B cell (primary cell): ENCODE measurements around the gene SECTM1. TPM values are rescaled to one million over a fixed set of nuclear protein-coding genes. Genes with fewer than 3 reads are reported as not detected.

Experiments used
- ATAC-seq: fragments of 200-7000 bp; cut with Tn5 transposase; one replicate; pipeline ENCODE4 v1.10.0; 2021; ENCODE audit warnings: low read depth, mild to moderate bottlenecking, moderate number of reproducible peaks, moderate library complexity
- CTCF ChIA-PET: fragments of 350-600 bp; sonication (Branson Sonifier 250); formaldehyde crosslinking; loops from one replicate; lab custom pipeline; 2021; ENCODE audit warnings: antibody characterized with exemption, inconsistent platforms; lab: Charles Lee
- POLR2A ChIA-PET: fragments of 350-600 bp; sonication (Branson Sonifier 250); formaldehyde crosslinking; loops from one replicate; lab custom pipeline; 2021; ENCODE audit warnings: antibody characterized with exemption; lab: Charles Lee
- DNase-seq: peaks from one replicate; pipeline ENCODE4 v3.0.0; 2013
- H2AFZ ChIP-seq: 2 replicates; pipeline ENCODE4 v1.6.1; 2012; ENCODE audit warnings: mild to moderate bottlenecking, low read depth, low read length; ENCODE audit not compliant: insufficient read depth, poor library complexity, severe bottlenecking
- H3K27ac ChIP-seq, 2 donors: 1 replicate in 1 of 2; 2 replicates in 1 of 2; pipeline ENCODE4 v1.5.1; 2012 to 2013; ENCODE audit warnings: low read length in 2 of 2, mild to moderate bottlenecking in 2 of 2, moderate library complexity in 1 of 2
- H3K27me3 ChIP-seq, 4 experiments: fragments of 200-600 bp in 1 of 4; sonication (generic) in 1 of 4; replicated peaks in 1 of 4; 1 replicate in 2 of 4; 2 replicates in 2 of 4; pipeline versions ENCODE4 v1.6.1 to v1.7.0; 2013 to 2016; ENCODE audit warnings: low read length in 3 of 4, mild to moderate bottlenecking in 2 of 4, mixed read lengths in 1 of 4, moderate library complexity in 1 of 4; ENCODE audit not compliant: insufficient read depth in 4 of 4, control insufficient read depth in 3 of 4; ENCODE audit errors: control extremely low read depth in 1 of 4
- H3K36me3 ChIP-seq, 2 experiments: replicated peaks in 1 of 2; 1 replicate in 1 of 2; 2 replicates in 1 of 2; pipeline versions ENCODE4 v1.6.1 to v1.7.1; 2013; ENCODE audit warnings: low read length in 1 of 2; ENCODE audit not compliant: insufficient read depth in 2 of 2, control insufficient read depth in 1 of 2; ENCODE audit errors: control extremely low read depth in 1 of 2, extremely low read depth in 1 of 2
- H3K4me1 ChIP-seq, 2 donors: fragments of 200-600 bp in 1 of 2; sonication (generic) in 1 of 2; 1 replicate in 1 of 2; 2 replicates in 1 of 2; pipeline versions ENCODE4 v1.5.1 to v1.6.1; 2013 to 2017; ENCODE audit warnings: low read length in 2 of 2; ENCODE audit not compliant: control insufficient read depth in 2 of 2, insufficient read depth in 2 of 2
- H3K4me2 ChIP-seq: replicated peaks from 2 replicates; pipeline ENCODE3; 2012; ENCODE audit warnings: mild to moderate bottlenecking, low read depth, low read length; ENCODE audit not compliant: poor library complexity, severe bottlenecking
- H3K4me3 ChIP-seq, 5 experiments: fragments of 200-600 bp in 1 of 5; sonication (generic) in 1 of 5; 1 replicate in 3 of 5; 2 replicates in 2 of 5; pipeline versions ENCODE4 v1.5.1 to v1.7.0; 2011 to 2016; ENCODE audit warnings: low read length in 4 of 5, mild to moderate bottlenecking in 4 of 5, low read depth in 2 of 5, control low read depth in 1 of 5, moderate library complexity in 1 of 5; ENCODE audit not compliant: insufficient read depth in 1 of 5; ENCODE audit errors: control extremely low read depth in 1 of 5, extremely low read depth in 1 of 5
- H3K79me2 ChIP-seq: fragments of 200-600 bp; sonication (generic); one replicate; pipeline ENCODE4 v1.6.0; 2016; ENCODE audit warnings: low read length; ENCODE audit not compliant: control insufficient read depth, insufficient read depth
- H3K9ac ChIP-seq: fragments of 200-600 bp; sonication (generic); 2 replicates; pipeline ENCODE4 v1.6.1; 2017; ENCODE audit warnings: mild to moderate bottlenecking, low read length, moderate library complexity
- H3K9me3 ChIP-seq, 3 donors: one replicate each; pipeline versions ENCODE4 v1.6.1 to v1.7.1; 2013; ENCODE audit warnings: low read length in 2 of 3; ENCODE audit not compliant: control insufficient read depth in 2 of 3, insufficient read depth in 1 of 3; ENCODE audit errors: control extremely low read depth in 1 of 3
- H4K20me1 ChIP-seq: 2 replicates; pipeline ENCODE4 v1.6.0; 2012; ENCODE audit warnings: mild to moderate bottlenecking, low read length; ENCODE audit not compliant: insufficient read depth, control insufficient read depth, poor library complexity, severe bottlenecking
- H3K27ac Mint-ChIP-seq: one replicate; pipeline ENCODE4 v1.8.0; 2021; ENCODE audit warnings: mixed read lengths
- H3K27me3 Mint-ChIP-seq: one replicate; pipeline ENCODE4 v1.8.0; 2021; ENCODE audit warnings: mixed read lengths
- H3K4me1 Mint-ChIP-seq: one replicate; pipeline ENCODE4 v1.8.0; 2021; ENCODE audit warnings: mixed read lengths
- H3K4me3 Mint-ChIP-seq: one replicate; pipeline ENCODE4 v1.8.0; 2021; ENCODE audit warnings: mixed read lengths
- H3K9me3 Mint-ChIP-seq: one replicate; pipeline ENCODE4 v1.8.0; 2022; ENCODE audit warnings: mixed read lengths; ENCODE audit not compliant: insufficient read depth
- CTCF ChIP-seq: fragments of 200-600 bp; IDR thresholded peaks from one replicate; pipeline ENCODE4 v1.8.0; 2022; ENCODE audit warnings: antibody characterized with exemption, mild to moderate bottlenecking
- EZH2 ChIP-seq: IDR thresholded peaks from 2 replicates; pipeline ENCODE4 v1.6.1; 2012; ENCODE audit warnings: borderline replicate concordance, low read depth, mild to moderate bottlenecking, moderate library complexity, low read length; ENCODE audit not compliant: insufficient read depth, poor library complexity, severe bottlenecking
- WGBS: methylation state at CpG from one replicate; pipeline ENCODE4 v1.1.5; 2013; ENCODE audit warnings: missing lambda C conversion rate; ENCODE audit not compliant: insufficient coverage; 5-methylcytosine and 5-hydroxymethylcytosine counted together
- intact Hi-C: fragments of 100-400 bp; cut with micrococcal nuclease; formaldehyde crosslinking; loops from one replicate; pipeline ENCODE4 v1.10.0; 2022
- polyA plus RNA-seq: library from polyadenylated mRNA; depleted of rRNA; stranded (reverse); fragments of >200 nt; gene quantifications from 2 replicates; pipeline ENCODE4 v1.2.3, GENCODE V29; 2012
- total RNA-seq, 2 donors: library from RNA; stranded (reverse); fragments of 120-200 nt in 1 of 2; gene quantifications; 1 replicate in 1 of 2; 2 replicates in 1 of 2; pipeline versions ENCODE4 v1.2.3 to v1.2.4, GENCODE V29; 2013 to 2022

SECTM1 gene
- total and polyA plus RNA-seq, 2 donors (not counting 1 experiment from before 2014, with no cell fraction given): 0.17 to 1.2 TPM

- H3K9me3 Mint-ChIP-seq: no peaks in the 10 kb centered on the region
- no peak overlapping the region for H3K27ac ChIP-seq
- H3K27me3 Mint-ChIP-seq: no peaks in the 10 kb centered on the region
- H3K9me3 ChIP-seq: no peaks in the 10 kb centered on the region
- H3K4me3 ChIP-seq: no peak overlapping the region
- ChIA-PET POLR2A (interaction anchor here (0.7 to 3.3 kb wide), 3 partner anchors 21 to 628 kb away, joined by 3 to 28 read pairs (median 5); partner anchors contain the start of genes CCDC137, CCDC57, CSNK1D and OXLD1), CTCF (interaction anchor here (0.6 kb wide), 1 partner anchor 11 kb away, joined by 3 read pairs; no protein-coding TSS in a partner anchor)
- H3K4me1 ChIP-seq: peaks cover 29 to 46% of the 10 kb centered on the region in 2 donors
- H2AFZ ChIP-seq: no peak overlapping the region
- H3K4me3 Mint-ChIP-seq: peak overlapping the region; percentile 79
- no peaks in the 10 kb centered on the region for H3K27me3 ChIP-seq
- H3K79me2 ChIP-seq: no peaks in the 10 kb centered on the region
- DNase-seq (no peak), ATAC-seq (no peak)
- H3K4me2 ChIP-seq: no peak overlapping the region
- no peak overlapping the region for H3K9ac ChIP-seq
- H3K4me1 Mint-ChIP-seq: peaks cover 57% of the 10 kb centered on the region
- H3K27ac Mint-ChIP-seq: peak overlapping the region; percentile 86
- intact Hi-C loops: loop anchor here (10.0 kb wide), 2 partner anchors 121 to 429 kb away; partner anchors contain the start of genes HEXD, OGFOD3 and P4HB
- no peaks in the 10 kb centered on the region for H4K20me1 ChIP-seq
- 97% methylated on average over 13 of the region's 15 CpGs for WGBS
- H3K36me3 ChIP-seq: no peaks in the 10 kb centered on the region
- TF ChIP-seq EZH2: no peak
- no peak for TF ChIP-seq CTCF
These were observed 39.3 kb downstream of the SECTM1 start for GRCh38 chr17:82294064-82294773.
